C4-2B (cell line): ENCODE data around the gene CALML5.

ENCODE experiments used
- CTCF ChIP-seq: fragments of 450-650 bp; conservative IDR thresholded peaks from 2 replicates; pipeline ENCODE4 v1.5.1; 2017; ENCODE audit warnings: mild to moderate bottlenecking
- ZFX ChIP-seq: fragments of 450-650 bp; IDR thresholded peaks from 2 replicates; pipeline ENCODE4 v1.6.1; 2017

GRCh38 chr10:5546891-5547680 lies 47.7 kb upstream of the CALML5 start:
- no peak for TF ChIP-seq CTCF
- no peak for TF ChIP-seq ZFX
